ENCODE results near the gene HBS1L.

DNA sequence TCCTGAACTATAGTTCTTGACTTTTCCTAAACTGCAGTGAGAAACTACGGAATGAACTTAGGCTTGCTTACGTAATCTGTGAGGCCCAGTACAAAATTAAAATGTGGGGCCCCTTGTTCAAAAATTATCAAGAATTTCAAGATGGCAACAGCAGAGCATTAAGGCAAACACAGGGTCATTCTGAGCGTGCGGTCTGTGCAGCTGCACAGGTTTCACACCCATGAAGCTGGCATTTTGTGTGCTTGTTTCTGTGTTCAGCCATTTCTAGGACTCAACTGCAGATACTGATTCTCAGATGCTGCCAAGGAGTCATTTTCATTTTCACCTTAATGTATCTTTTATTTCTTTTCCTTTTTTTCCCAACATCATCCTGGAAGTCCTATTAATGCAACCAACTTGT is 49.6 kb upstream of the HBS1L start:
- TF ChIP-seq POLR2AphosphoS5 (IDR thresholded peaks at IDR 0.05; ENCODE audit: low read length) (no peak), FOS (IDR thresholded peaks at IDR 0.05; ENCODE audit: borderline replicate concordance, extremely low read depth, insufficient read length) (no peak), EZH2 (IDR thresholded peaks at IDR 0.05; ENCODE audit: borderline replicate concordance, control insufficient read depth, low read depth, low read length) (no peak), SMC3 (IDR thresholded peaks at IDR 0.05; ENCODE audit: borderline replicate concordance, low read length) (no peak)
- TF ChIP-seq, protein P1, sequence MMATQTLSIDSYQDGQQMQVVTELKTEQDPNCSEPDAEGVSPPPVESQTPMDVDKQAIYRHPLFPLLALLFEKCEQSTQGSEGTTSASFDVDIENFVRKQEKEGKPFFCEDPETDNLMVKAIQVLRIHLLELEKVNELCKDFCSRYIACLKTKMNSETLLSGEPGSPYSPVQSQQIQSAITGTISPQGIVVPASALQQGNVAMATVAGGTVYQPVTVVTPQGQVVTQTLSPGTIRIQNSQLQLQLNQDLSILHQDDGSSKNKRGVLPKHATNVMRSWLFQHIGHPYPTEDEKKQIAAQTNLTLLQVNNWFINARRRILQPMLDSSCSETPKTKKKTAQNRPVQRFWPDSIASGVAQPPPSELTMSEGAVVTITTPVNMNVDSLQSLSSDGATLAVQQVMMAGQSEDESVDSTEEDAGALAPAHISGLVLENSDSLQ (IDR thresholded peaks at IDR 0.05), result no peak
- TF ChIP-seq, protein P2, sequence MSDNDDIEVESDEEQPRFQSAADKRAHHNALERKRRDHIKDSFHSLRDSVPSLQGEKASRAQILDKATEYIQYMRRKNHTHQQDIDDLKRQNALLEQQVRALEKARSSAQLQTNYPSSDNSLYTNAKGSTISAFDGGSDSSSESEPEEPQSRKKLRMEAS (IDR thresholded peaks at IDR 0.05; ENCODE audit: low read depth, low read length), result no peak
- TF ChIP-seq, protein P3, sequence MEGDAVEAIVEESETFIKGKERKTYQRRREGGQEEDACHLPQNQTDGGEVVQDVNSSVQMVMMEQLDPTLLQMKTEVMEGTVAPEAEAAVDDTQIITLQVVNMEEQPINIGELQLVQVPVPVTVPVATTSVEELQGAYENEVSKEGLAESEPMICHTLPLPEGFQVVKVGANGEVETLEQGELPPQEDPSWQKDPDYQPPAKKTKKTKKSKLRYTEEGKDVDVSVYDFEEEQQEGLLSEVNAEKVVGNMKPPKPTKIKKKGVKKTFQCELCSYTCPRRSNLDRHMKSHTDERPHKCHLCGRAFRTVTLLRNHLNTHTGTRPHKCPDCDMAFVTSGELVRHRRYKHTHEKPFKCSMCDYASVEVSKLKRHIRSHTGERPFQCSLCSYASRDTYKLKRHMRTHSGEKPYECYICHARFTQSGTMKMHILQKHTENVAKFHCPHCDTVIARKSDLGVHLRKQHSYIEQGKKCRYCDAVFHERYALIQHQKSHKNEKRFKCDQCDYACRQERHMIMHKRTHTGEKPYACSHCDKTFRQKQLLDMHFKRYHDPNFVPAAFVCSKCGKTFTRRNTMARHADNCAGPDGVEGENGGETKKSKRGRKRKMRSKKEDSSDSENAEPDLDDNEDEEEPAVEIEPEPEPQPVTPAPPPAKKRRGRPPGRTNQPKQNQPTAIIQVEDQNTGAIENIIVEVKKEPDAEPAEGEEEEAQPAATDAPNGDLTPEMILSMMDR (IDR thresholded peaks at IDR 0.05 in 2 of 3, conservative IDR thresholded peaks at IDR 0.05 in 1 of 3; ENCODE audit: control insufficient read depth in 2 of 3, extremely low read depth in 1 of 3, insufficient read depth in 1 of 3, low read depth in 3 of 3, low read length in 3 of 3), result no peak
- TF ChIP-seq, protein P4, sequence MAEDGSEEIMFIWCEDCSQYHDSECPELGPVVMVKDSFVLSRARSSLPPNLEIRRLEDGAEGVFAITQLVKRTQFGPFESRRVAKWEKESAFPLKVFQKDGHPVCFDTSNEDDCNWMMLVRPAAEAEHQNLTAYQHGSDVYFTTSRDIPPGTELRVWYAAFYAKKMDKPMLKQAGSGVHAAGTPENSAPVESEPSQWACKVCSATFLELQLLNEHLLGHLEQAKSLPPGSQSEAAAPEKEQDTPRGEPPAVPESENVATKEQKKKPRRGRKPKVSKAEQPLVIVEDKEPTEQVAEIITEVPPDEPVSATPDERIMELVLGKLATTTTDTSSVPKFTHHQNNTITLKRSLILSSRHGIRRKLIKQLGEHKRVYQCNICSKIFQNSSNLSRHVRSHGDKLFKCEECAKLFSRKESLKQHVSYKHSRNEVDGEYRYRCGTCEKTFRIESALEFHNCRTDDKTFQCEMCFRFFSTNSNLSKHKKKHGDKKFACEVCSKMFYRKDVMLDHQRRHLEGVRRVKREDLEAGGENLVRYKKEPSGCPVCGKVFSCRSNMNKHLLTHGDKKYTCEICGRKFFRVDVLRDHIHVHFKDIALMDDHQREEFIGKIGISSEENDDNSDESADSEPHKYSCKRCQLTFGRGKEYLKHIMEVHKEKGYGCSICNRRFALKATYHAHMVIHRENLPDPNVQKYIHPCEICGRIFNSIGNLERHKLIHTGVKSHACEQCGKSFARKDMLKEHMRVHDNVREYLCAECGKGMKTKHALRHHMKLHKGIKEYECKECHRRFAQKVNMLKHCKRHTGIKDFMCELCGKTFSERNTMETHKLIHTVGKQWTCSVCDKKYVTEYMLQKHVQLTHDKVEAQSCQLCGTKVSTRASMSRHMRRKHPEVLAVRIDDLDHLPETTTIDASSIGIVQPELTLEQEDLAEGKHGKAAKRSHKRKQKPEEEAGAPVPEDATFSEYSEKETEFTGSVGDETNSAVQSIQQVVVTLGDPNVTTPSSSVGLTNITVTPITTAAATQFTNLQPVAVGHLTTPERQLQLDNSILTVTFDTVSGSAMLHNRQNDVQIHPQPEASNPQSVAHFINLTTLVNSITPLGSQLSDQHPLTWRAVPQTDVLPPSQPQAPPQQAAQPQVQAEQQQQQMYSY (CRISPR knock-in tag; IDR thresholded peaks at IDR 0.05), result no peak
- TF ChIP-seq, protein P5, sequence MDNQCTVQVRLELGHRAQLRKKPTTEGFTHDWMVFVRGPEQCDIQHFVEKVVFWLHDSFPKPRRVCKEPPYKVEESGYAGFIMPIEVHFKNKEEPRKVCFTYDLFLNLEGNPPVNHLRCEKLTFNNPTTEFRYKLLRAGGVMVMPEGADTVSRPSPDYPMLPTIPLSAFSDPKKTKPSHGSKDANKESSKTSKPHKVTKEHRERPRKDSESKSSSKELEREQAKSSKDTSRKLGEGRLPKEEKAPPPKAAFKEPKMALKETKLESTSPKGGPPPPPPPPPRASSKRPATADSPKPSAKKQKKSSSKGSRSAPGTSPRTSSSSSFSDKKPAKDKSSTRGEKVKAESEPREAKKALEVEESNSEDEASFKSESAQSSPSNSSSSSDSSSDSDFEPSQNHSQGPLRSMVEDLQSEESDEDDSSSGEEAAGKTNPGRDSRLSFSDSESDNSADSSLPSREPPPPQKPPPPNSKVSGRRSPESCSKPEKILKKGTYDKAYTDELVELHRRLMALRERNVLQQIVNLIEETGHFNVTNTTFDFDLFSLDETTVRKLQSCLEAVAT (IDR thresholded peaks at IDR 0.05), result no peak

All from GM12878 (cell line).